PC-3 (cell line): ENCODE measurements around the gene ETV3.

Experiments
- CTCF ChIP-seq: fragments of 300-600 bp; sonication (generic); conservative IDR thresholded peaks from 2 replicates; pipeline ENCODE4 v1.5.1; 2017; ENCODE audit warnings: antibody characterized with exemption, low read depth, mild to moderate bottlenecking, low read length
- EZH2 ChIP-seq: fragments of 300-600 bp; sonication (generic); IDR thresholded peaks from one replicate; pipeline ENCODE4 v1.6.1; 2017; ENCODE audit warnings: antibody characterized with exemption, mild to moderate bottlenecking, low read length; ENCODE audit not compliant: unreplicated experiment
- EZH2phosphoT487 ChIP-seq: fragments of 300-600 bp; sonication (generic); IDR thresholded peaks from 2 replicates; pipeline ENCODE4 v1.6.1; 2018; ENCODE audit warnings: mild to moderate bottlenecking, antibody characterized with exemption, low read length, borderline replicate concordance

- TF ChIP-seq EZH2 (no peak), CTCF (no peak), EZH2phosphoT487 (no peak)
Observed at GRCh38 chr1:157151506-157151905, 13.3 kb upstream of the ETV3 start.
